SK-N-SH (cell line): ENCODE measurements around the gene MRPL36.

Source experiments
- EZH2phosphoT487 ChIP-seq: fragments of 200-600 bp; sonication (generic); IDR thresholded peaks from 2 replicates; pipeline ENCODE4 v1.6.1; 2017; ENCODE audit warnings: low read depth, mixed run types, mild to moderate bottlenecking, antibody characterized with exemption, moderate library complexity, borderline replicate concordance
- FOXJ3 ChIP-seq: sonication (generic); formaldehyde crosslinking; IDR thresholded peaks from 2 replicates; pipeline ENCODE4 v1.5.1; 2020; ENCODE audit warnings: mild to moderate bottlenecking, missing genetic modification reagents
- FOXM1 ChIP-seq: IDR thresholded peaks from 2 replicates; pipeline ENCODE4 v1.4.0; 2012; ENCODE audit warnings: low read depth, mild to moderate bottlenecking
- JUND ChIP-seq: IDR thresholded peaks from 2 replicates; pipeline ENCODE4 v1.4.0; 2012
- MEF2A ChIP-seq: IDR thresholded peaks from 2 replicates; pipeline ENCODE4 v1.4.0; 2012; ENCODE audit warnings: low read depth, borderline replicate concordance
- NFIC ChIP-seq: IDR thresholded peaks from 2 replicates; pipeline ENCODE4 v1.4.0; 2012; ENCODE audit warnings: borderline replicate concordance
- POLR2AphosphoS5 ChIP-seq: IDR thresholded peaks from 2 replicates; pipeline ENCODE4 v1.6.1; 2012; ENCODE audit warnings: low read depth, low read length
- RAD21 ChIP-seq: IDR thresholded peaks from 2 replicates; pipeline ENCODE4 v1.6.1; 2012; ENCODE audit warnings: mild to moderate bottlenecking, low read length
- RFX5 ChIP-seq: IDR thresholded peaks from 2 replicates; pipeline ENCODE4 v1.6.1; 2012; ENCODE audit warnings: mild to moderate bottlenecking, improper control_type of control experiment, low read length
- SIN3A ChIP-seq: IDR thresholded peaks from 2 replicates; pipeline ENCODE4 v1.6.1; 2012; ENCODE audit warnings: low read depth, mild to moderate bottlenecking, low read length, moderate library complexity, borderline replicate concordance
- TCF12 ChIP-seq: IDR thresholded peaks from 2 replicates; pipeline ENCODE4 v1.4.0; 2012
- TEAD4 ChIP-seq: IDR thresholded peaks from 2 replicates; pipeline ENCODE4 v1.4.0; 2012; ENCODE audit warnings: mild to moderate bottlenecking, borderline replicate concordance; ENCODE audit not compliant: insufficient read depth
- TF ChIP-seq, protein P1 (sequence below): IDR thresholded peaks from 2 replicates; pipeline ENCODE4; 2012
- TF ChIP-seq, protein P2 (sequence below): fragments of 200-600 bp; sonication (generic); IDR thresholded peaks from 2 replicates; pipeline ENCODE4 v1.6.1; 2017; ENCODE audit warnings: antibody characterized with exemption, mild to moderate bottlenecking, moderate library complexity

DNA sequence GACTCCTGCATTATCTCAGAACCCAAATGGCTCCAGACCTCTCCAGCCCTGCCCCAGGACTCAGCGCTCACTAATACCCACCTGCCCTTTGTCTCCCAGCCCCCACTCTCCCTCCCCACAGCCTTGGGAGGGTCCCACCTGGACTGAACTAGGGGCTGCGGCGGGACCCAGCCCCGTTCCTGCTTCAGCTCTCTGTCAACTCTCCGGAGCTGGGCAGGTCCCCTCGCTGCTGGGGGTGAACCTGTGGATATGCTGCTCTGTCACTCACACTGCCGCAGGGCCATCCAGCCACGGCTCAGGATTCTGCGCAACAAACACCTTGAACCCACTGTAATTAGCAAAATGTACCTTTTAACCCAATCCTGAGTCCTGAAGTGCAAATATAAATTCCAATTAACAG lies 38.4 kb upstream of the MRPL36 start:
- TF ChIP-seq JUND (no peak), RAD21 (no peak), TCF12 (no peak), EZH2phosphoT487 (no peak), FOXJ3 (CRISPR knock-in tag) (no peak), TEAD4 (no peak), NFIC (no peak), POLR2AphosphoS5 (no peak), FOXM1 (no peak), RFX5 (no peak), MEF2A (no peak), SIN3A (no peak)
- TF ChIP-seq, protein P1, sequence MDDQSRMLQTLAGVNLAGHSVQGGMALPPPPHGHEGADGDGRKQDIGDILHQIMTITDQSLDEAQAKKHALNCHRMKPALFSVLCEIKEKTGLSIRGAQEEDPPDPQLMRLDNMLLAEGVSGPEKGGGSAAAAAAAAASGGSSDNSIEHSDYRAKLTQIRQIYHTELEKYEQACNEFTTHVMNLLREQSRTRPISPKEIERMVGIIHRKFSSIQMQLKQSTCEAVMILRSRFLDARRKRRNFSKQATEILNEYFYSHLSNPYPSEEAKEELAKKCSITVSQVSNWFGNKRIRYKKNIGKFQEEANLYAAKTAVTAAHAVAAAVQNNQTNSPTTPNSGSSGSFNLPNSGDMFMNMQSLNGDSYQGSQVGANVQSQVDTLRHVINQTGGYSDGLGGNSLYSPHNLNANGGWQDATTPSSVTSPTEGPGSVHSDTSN = no peak
- TF ChIP-seq, protein P2, sequence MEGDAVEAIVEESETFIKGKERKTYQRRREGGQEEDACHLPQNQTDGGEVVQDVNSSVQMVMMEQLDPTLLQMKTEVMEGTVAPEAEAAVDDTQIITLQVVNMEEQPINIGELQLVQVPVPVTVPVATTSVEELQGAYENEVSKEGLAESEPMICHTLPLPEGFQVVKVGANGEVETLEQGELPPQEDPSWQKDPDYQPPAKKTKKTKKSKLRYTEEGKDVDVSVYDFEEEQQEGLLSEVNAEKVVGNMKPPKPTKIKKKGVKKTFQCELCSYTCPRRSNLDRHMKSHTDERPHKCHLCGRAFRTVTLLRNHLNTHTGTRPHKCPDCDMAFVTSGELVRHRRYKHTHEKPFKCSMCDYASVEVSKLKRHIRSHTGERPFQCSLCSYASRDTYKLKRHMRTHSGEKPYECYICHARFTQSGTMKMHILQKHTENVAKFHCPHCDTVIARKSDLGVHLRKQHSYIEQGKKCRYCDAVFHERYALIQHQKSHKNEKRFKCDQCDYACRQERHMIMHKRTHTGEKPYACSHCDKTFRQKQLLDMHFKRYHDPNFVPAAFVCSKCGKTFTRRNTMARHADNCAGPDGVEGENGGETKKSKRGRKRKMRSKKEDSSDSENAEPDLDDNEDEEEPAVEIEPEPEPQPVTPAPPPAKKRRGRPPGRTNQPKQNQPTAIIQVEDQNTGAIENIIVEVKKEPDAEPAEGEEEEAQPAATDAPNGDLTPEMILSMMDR = no peak
